ENCODE data around the gene LRRC74B.

Gene LRRC74B

GRCh38 chr22:21014726-21015465 lies 30.9 kb upstream of the LRRC74B start, which contains the start of gene P2RX6:
Gene P2RX6 (plus strand): TSS chr22:21015165. CDS start chr22:21015175, 10 bp downstream.
- peak; percentile 62 for DNase-seq

- no peak for DNase-seq
Measured at GRCh38 chr22:21015466-21016006, 30.2 kb upstream of the LRRC74B start.

- DNase-seq, result no peak
Measured at GRCh38 chr22:21016644-21017420, 28.9 kb upstream of the LRRC74B start.

- DNase-seq, result no peak
Measured at GRCh38 chr22:21018314-21018713, 27.4 kb upstream of the LRRC74B start.

- DNase-seq, result no peak
Measured at GRCh38 chr22:21020802-21021429, 24.8 kb upstream of the LRRC74B start.

DNA sequence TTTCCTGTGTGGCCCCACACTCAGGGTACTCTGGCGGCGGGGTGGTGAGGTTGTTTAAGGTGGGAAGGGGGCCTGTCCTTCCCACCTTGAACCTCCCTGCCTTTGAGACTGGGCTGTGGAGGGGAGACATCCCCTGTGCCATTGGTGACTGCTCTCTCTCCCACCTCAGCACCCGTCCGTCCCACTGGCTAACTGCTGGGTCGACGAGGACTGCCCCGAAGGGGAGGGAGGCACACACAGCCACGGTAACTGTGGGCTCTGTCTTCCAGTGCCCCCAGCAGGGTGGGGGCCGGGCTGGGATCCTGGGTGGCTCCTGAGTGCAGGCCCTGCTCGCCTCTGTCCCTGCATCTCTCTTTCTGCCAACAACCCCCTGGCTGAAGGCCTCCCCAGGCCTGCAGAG lies 23.2 kb upstream of the LRRC74B start:
- no peak for DNase-seq

DNA sequence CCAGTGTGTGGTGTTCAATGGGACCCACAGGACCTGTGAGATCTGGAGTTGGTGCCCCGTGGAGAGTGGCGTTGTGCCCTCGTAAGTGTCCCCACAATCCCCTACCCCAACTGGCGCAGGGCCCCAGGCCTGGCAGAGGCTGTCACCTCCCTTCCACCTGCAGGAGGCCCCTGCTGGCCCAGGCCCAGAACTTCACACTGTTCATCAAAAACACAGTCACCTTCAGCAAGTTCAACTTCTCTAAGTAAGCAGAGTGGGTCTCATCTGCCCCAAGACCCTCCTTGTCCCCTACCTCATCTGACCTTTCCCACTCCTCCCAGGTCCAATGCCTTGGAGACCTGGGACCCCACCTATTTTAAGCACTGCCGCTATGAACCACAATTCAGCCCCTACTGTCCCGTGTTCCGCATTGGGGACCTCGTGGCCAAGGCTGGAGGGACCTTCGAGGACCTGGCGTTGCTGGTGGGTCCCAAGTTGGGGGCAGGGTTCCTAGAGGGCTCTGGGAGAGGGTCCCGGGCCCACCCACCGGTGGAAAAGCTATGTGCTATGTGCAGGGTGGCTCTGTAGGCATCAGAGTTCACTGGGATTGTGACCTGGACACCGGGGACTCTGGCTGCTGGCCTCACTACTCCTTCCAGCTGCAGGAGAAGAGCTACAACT lies 22.7 kb upstream of the LRRC74B start:
- DNase-seq, result no peak

DNA sequence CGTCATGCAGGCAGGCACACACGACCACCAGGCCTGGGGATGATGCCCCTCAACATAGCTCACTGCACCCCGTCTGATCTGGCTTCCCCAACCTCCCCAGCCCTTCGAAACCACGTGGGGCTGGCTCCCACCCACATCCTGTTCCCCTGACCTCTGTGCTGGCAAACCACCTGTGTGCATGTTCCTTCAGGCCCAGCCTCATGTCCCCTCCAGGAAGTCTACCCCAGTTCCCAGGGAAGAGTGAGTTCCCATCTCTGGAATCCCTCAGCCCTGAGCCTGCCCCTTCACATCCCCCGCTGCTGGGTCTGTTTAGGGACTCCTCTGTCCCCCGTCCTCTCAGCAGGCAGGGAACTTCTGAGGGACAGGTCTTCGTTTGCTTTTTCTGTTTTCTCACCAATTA lies 20.5 kb upstream of the LRRC74B start:
- DNase-seq, result no peak

GRCh38 chr22:21025763-21026755 lies 19.7 kb upstream of the LRRC74B start:
- DNase-seq, result no peak

- peak; percentile 42 for DNase-seq
Measured at GRCh38 chr22:21026783-21027692, 18.7 kb upstream of the LRRC74B start.

- DNase-seq, result no peak
Measured at GRCh38 chr22:21028277-21029251, 17.2 kb upstream of the LRRC74B start.

DNA sequence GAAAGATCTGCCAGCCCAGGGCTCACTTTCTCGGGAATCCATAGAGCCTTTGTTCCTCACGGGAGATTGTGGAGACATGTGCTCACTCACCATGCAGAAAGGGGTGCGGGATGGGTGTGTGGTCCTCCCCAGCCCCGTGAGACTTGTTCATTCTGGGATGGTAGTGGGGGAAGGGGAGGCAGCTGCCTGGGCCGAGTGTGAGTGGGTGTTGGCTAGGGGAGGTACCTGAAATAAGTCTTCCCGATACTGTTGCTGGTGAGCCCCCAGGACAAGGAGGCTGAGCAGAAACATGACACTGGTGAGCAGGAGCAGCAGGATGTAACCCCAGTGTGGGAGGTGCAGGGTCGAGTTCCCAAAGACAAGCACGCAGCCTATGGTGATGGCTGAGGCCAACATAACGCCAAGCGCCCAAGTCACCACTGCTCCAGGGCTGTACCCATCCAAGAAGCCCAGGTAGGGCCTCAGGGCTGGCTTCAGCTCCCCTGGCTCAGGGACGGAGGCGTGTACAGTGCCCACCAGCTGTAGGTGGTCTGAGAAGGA lies 16.2 kb upstream of the LRRC74B start:
- no peak for DNase-seq

DNA sequence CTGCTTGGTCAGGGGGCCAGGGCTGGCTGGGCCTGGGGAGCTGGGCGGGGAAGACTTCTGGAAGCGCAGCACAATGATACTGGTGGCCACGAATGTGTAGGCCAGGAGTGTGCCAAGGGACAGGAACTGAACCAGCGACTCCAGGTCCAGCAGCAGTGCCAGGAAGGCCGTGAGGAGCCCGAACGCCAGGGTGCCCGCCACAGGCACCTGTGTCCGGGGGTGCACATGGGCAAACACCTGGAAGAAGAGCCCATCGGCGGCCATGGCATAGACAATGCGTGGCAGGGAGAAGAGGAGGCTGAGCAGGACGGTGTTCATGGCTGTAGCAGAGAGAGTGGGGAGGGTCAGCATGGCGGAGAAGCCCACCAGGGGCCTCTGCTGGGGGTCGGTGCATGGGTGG lies 15.7 kb upstream of the LRRC74B start:
- no peak for DNase-seq

GRCh38 chr22:21030621-21031544 lies 14.9 kb upstream of the LRRC74B start:
- no peak for DNase-seq

- no peak for DNase-seq
Measured at GRCh38 chr22:21031545-21032036, 14.2 kb upstream of the LRRC74B start.

GRCh38 chr22:21032037-21032867 lies 13.5 kb upstream of the LRRC74B start, which contains the start of gene SLC7A4:
Gene SLC7A4 (minus strand): TSS chr22:21032561. CDS start chr22:21031812, 749 bp downstream.
- DNase-seq, result no peak
